Islet of Langerhans (tissue), 1 donor: ENCODE measurements around the gene HEMK1.

Experiments
- FAIRE-seq: peaks from one replicate; lab custom pipeline; 2011; peaks lifted over from hg19 to GRCh38; lab: Jason Lieb, UNC

The HEMK1 gene

GRCh38 chr3:50616003-50616769, 46.9 kb downstream of the HEMK1 start:
- FAIRE-seq, result no peak

- no peak for FAIRE-seq
Measured at GRCh38 chr3:50616770-50617095, 47.4 kb downstream of the HEMK1 start.

- FAIRE-seq, result no peak
Measured at GRCh38 chr3:50617096-50617791, 47.9 kb downstream of the HEMK1 start, which contains the start of gene MAPKAPK3. Gene MAPKAPK3, plus strand, starts transcription at chr3:50617151. Its CDS starts 415 bp downstream, at chr3:50617566.

- FAIRE-seq, result no peak
Measured at GRCh38 chr3:50617911-50618481, 48.7 kb downstream of the HEMK1 start.

DNA sequence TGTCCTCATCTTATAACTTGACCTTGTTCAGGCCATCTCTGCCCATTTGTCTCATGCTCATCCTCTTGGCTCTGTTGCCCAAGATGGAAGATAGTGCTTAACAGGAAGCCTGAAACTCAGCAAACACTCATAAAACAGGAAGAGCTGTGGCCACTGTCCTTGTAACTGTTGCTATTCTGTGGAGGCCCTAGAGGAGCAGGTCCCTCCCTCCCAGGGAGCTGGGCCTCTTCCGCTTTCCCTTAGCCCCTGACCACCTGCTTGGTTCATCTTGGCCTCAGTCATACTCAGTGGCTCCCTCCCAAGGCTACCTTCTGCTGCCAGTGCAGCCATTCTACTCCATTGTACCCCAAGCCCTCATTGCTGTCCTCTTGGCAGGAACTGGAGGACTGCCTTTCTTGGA, 51.1 kb downstream of the HEMK1 start:
- FAIRE-seq, result no peak

DNA sequence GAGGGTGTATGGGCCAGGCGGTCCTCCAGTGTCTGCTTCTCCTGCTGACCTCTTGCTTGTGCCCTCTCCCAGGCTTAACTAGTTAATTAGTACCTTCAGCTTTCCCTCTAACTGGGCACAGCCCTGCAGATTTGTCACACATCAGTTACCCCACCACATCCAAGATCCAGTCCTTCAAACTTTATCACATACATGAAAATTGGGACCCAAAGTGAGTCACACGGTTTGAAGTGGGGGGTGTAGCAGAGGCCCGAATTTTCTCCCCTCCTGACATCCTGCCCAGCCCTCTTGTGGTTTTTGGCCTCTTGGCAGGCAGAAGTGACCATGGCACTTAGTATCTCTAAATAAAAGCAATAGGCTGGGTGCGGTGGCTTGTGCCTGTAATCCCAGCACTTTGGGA, 51.5 kb downstream of the HEMK1 start:
- FAIRE-seq, result no peak

- no peak for FAIRE-seq
Measured at GRCh38 chr3:50622881-50623280, 53.6 kb downstream of the HEMK1 start.

DNA sequence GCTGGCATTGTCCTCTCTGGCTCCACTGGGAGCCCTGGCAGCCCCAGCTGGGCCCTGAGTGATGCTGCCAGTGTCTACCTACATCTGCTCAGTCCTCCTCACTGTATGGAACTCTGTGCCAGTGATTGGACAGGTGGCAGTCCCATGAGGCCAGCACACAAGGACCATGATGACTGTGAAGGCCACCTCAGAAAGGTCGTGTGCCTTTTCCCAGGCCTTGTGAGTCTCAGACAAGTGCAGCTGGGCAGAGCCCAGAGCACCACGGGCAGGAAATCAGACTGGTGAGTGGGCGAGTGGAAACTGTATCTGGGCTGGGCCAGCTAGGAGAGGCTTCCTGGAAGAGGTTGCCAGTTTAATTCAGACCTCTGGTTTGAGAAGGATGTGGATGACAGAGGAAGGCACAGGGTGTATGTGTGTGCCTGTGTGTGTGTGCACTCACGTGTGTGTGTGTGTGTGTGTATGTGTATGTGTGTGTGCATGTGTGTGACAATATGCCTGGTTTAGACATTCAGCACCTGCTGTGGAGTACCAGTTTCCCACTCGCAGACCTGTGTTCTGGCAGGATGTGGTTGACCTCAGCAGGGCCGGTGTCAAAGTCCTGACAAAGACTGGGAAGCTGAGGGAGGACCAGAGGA, 54.6 kb downstream of the HEMK1 start:
- no peak for FAIRE-seq

- no peak for FAIRE-seq
Measured at GRCh38 chr3:50624634-50625033, 55.3 kb downstream of the HEMK1 start.

DNA sequence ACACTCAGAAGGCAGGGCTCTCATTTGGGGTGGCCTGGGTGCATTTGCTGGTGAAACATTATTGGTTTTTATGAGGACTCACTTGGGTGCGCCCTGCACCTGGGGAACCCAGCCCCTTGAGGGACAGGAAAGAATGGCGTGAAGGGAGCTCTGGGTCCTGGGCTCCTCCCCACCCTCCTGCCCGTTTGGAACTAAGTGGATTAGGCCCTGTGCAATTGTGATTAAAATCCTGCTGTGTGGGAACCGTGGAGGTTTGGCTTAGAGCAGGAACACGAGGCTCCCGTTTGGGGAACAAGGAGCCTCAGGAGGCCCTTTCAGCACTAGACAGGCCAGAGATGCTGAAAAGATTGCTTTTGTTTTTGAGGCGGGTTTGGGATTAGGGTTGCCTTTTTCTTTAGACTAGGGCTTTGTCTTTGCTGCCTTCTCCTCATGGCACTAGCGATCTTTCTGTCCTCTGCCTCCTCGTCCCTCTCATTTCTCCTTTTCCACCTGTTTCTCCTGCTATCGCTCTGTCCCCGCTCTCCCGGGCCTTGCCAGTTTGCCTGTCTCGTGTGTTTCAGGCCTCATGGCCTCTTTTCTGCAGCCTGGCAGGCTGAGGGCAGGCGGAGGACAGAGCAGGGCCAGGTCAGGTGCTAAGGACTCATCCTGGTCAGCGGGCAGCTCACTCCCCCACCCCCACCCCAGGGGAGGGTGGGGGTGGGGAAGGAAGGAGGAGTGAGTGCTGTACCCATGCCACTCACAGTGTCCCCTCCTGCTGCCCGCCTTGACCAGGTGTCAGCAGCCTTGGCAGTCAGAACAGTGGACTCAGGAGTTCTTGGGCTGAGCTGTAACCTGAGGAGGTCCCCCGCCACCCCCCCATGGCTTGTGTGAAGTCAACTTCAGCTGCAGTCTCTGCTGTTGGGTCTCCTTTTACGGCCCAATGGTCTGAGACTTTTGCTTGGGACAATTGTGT, 56.2 kb downstream of the HEMK1 start:
- FAIRE-seq, result no peak

- no peak for FAIRE-seq
Measured at GRCh38 chr3:50626401-50626800, 57.1 kb downstream of the HEMK1 start.

GRCh38 chr3:50627407-50628051, 58.2 kb downstream of the HEMK1 start:
- FAIRE-seq, result no peak

DNA sequence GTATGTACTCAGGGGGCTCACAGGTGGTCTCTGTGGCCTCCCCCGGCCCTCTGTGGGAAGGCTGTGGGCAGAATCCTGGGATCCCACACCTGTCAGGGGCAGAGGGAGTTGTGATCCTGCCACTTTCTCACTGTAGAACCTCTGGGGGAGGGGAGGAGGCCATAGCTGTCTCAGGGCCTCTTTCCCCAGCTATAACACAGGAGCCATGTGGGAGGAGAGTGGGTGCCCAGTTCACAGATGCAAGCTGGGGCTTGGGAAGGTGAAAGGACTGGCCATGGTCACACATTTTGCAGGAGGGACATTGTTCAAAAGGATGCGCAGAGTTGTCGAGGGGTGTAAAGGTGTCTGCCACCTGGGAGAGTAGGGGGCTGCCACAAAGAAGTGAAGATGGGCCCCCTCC, 59.3 kb downstream of the HEMK1 start:
- FAIRE-seq, result no peak

DNA sequence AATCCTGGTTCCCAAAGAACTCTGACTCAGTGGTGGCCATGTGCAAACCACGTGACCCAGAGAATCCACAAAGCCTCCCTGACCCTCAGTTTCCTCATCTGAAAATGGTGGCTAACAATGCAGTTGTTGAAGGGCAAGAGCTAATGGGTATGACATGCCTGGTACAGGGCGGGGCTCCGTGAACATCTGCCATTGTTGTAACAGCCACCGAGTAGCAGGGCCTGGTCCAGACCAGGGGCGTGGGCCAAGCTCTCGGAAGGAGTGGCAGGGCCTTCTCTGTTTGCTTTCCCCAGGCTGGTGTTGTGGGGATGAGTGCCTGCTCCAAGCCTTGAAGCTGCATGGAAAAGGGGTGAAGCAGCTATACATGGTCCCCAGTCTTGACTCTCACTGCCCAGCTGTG, 61.1 kb downstream of the HEMK1 start:
- FAIRE-seq, result no peak

- peak; percentile 92 for FAIRE-seq
Measured at GRCh38 chr3:50630877-50631276, 61.6 kb downstream of the HEMK1 start.

GRCh38 chr3:50632450-50632849, 63.1 kb downstream of the HEMK1 start:
- FAIRE-seq, result no peak

DNA sequence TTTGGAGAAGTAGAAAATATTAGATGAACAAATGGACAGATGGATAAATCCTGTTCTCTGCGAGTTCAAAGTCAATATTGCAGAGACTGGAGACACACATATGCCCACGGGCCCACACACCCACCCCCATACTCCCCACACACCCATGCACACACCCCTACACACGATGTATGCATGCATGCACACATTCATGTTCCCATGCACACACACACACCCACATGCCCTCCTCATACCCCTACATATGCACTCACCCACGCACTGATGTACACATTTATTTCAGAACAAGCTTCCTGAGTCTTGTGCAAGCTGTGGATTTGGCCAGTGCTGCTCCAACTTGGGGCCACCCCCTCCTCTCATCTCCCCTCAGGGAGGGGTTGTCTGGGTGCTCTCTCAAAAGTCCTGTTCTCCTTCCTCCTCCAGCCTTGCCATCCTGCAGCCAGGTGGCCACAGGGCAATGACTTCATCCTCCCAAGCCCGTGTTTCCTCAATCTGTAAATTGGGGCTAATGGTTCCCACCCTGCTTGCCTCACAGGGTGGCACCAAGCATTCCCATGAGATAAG, 64.0 kb downstream of the HEMK1 start:
- FAIRE-seq, result no peak

- no peak for FAIRE-seq
Measured at GRCh38 chr3:50635066-50635465, 65.7 kb downstream of the HEMK1 start.

GRCh38 chr3:50637011-50637410, 67.7 kb downstream of the HEMK1 start:
- no peak for FAIRE-seq

DNA sequence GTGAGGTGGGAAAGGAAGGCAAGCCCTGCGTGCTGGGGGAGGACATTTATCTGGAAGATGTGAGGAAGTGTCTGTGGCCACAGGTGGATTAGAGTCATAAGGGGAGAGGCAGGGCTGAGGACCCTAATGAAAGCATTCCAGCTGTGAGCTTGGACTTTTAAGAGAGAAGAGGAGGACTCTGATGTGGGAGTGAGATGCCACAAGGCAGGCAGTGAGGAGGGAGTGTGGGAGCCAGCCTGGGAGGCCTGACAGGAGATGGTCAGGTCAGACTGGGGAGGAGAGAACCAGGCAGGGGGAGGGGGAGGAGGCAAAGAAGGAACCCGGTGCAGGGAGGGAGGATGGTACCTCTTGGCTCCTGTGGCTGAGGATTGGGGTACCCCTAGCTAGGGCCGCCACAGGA, 68.6 kb downstream of the HEMK1 start:
- FAIRE-seq, result no peak

GRCh38 chr3:50639055-50639494, 69.8 kb downstream of the HEMK1 start:
- FAIRE-seq, result no peak
